MM.1S (cell line): ENCODE results near the gene SFSWAP.

Source experiments
- EZH2 ChIP-seq: fragments of 300-600 bp; sonication (generic); optimal IDR thresholded peaks from 2 replicates; pipeline ENCODE3; 2017; ENCODE audit warnings: low read depth, mild to moderate bottlenecking, antibody characterized with exemption, low read length, mixed read lengths
- TF ChIP-seq, protein P1 (sequence below): fragments of 300-600 bp; sonication (generic); IDR thresholded peaks from 2 replicates; pipeline ENCODE4 v1.5.1; 2016; ENCODE audit warnings: antibody characterized with exemption, low read length, mixed read lengths

- TF ChIP-seq, protein P1, sequence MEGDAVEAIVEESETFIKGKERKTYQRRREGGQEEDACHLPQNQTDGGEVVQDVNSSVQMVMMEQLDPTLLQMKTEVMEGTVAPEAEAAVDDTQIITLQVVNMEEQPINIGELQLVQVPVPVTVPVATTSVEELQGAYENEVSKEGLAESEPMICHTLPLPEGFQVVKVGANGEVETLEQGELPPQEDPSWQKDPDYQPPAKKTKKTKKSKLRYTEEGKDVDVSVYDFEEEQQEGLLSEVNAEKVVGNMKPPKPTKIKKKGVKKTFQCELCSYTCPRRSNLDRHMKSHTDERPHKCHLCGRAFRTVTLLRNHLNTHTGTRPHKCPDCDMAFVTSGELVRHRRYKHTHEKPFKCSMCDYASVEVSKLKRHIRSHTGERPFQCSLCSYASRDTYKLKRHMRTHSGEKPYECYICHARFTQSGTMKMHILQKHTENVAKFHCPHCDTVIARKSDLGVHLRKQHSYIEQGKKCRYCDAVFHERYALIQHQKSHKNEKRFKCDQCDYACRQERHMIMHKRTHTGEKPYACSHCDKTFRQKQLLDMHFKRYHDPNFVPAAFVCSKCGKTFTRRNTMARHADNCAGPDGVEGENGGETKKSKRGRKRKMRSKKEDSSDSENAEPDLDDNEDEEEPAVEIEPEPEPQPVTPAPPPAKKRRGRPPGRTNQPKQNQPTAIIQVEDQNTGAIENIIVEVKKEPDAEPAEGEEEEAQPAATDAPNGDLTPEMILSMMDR: no peak
- TF ChIP-seq EZH2: no peak
Observed at GRCh38 chr12:131806674-131807073, 95.8 kb downstream of the SFSWAP start.
